Measurements from ENCODE around the gene MB21D2.
A peak's percentile ranks its signal among the peaks of the same experiment; 100 is the strongest.
"Not testable (repeated sequence)": the region's sequence is repeated elsewhere in the genome, so short reads cannot be mapped to it uniquely, and the experiment has no call there.

The MB21D2 gene

GRCh38 chr3:192917404-192918274 is at the start of gene MB21D2:
MB21D2 (minus strand) TSS chr3:192917856; CDS start chr3:192917840, 16 bp downstream.
- no peak for DNase-seq

- DNase-seq: not testable (repeated sequence)
Measured at GRCh38 chr3:192964959-192965719, 47.5 kb upstream of the MB21D2 start.

GRCh38 chr3:192959773-192960172 is 42.1 kb upstream of the MB21D2 start:
- DNase-seq: no peak

GRCh38 chr3:192958219-192958872 is 40.7 kb upstream of the MB21D2 start:
- DNase-seq: no peak

GRCh38 chr3:192957441-192958021 is 39.9 kb upstream of the MB21D2 start:
- no peak for DNase-seq

- DNase-seq: no peak
Measured at GRCh38 chr3:192953926-192954325, 36.3 kb upstream of the MB21D2 start.

- DNase-seq: no peak
Measured at GRCh38 chr3:192947421-192947820, 29.8 kb upstream of the MB21D2 start.

- no peak for DNase-seq
Measured at GRCh38 chr3:192943393-192943792, 25.7 kb upstream of the MB21D2 start.

GRCh38 chr3:192942625-192943024 is 25.0 kb upstream of the MB21D2 start:
- DNase-seq: no peak

- no peak for DNase-seq
Measured at GRCh38 chr3:192940129-192940528, 22.5 kb upstream of the MB21D2 start.

GRCh38 chr3:192935441-192935840 is 17.8 kb upstream of the MB21D2 start:
- DNase-seq: no peak

- no peak for DNase-seq
Measured at GRCh38 chr3:192933779-192934460, 16.3 kb upstream of the MB21D2 start.

GRCh38 chr3:192933259-192933658 is 15.6 kb upstream of the MB21D2 start:
- DNase-seq: no peak

- no peak for DNase-seq
Measured at GRCh38 chr3:192931825-192932224, 14.2 kb upstream of the MB21D2 start.

- no peak for DNase-seq
Measured at GRCh38 chr3:192930577-192930976, 12.9 kb upstream of the MB21D2 start.

- DNase-seq: no peak
Measured at GRCh38 chr3:192929755-192930547, 12.3 kb upstream of the MB21D2 start.

- DNase-seq: no peak
Measured at GRCh38 chr3:192929146-192929545, 11.5 kb upstream of the MB21D2 start.

GRCh38 chr3:192928720-192929119 is 11.1 kb upstream of the MB21D2 start:
- peak; percentile 24 for DNase-seq

GRCh38 chr3:192928016-192928415 is 10.4 kb upstream of the MB21D2 start:
- no peak for DNase-seq

GRCh38 chr3:192927016-192927415 is 9.4 kb upstream of the MB21D2 start:
- DNase-seq: no peak

GRCh38 chr3:192923731-192924130 is 6.1 kb upstream of the MB21D2 start:
- DNase-seq: no peak

GRCh38 chr3:192921793-192922192 is 4.1 kb upstream of the MB21D2 start:
- no peak for DNase-seq

Measured in SHP77 treated with DMSO at 0.1 percent for 48 hours (cell line).